Measurements from ENCODE around the gene PDCD2. TPM values are rescaled to one million over a fixed set of nuclear protein-coding genes. Genes with fewer than 3 reads are reported as not detected.

PDCD2 gene
- total and polyA plus RNA-seq, 8 donors = 28.2 to 45.0 (median 34.6) TPM

DNA sequence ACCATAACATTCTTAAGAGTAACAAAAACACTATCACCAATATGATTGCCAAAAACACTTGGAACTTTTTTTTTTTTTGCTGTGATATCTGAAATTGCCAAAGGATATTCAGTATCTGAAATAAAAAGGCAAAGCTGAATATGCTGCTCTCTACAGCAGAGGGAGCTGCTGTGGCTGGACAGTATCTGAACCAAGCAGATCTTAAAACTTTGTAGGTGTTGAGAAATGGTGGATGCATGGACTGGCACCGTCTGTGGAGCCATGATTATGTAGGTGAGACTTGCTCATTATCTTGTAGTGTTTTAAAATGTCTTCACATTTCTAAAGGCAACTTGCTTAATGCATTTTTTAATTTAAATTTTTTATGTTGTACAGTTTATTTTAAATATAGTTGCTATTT is 9.2 kb downstream of the PDCD2 start:
- no peak for TF ChIP-seq CTCF (IDR thresholded peaks at IDR 0.05)
- no peaks in the 10 kb centered on the region for H3K9me3 ChIP-seq
- FAIRE-seq (no peak), DNase-seq (no peak), ATAC-seq (no peak)
- 89 to 94% methylated on average over 1 of the region's 1 CpG for WGBS, 2 donors
- no peaks in the 10 kb centered on the region for H3K27me3 ChIP-seq
- no peaks in the 10 kb centered on the region for H3K4me1 ChIP-seq
- H3K4me3 ChIP-seq = no peak overlapping the region
- H3K36me3 ChIP-seq = peaks cover 0 to 33% (median 10%) of the 10 kb centered on the region in 3 donors
- H3K27ac ChIP-seq = no peak overlapping the region
- intact Hi-C loops (cut with DNase I) = no loop called here

DNA sequence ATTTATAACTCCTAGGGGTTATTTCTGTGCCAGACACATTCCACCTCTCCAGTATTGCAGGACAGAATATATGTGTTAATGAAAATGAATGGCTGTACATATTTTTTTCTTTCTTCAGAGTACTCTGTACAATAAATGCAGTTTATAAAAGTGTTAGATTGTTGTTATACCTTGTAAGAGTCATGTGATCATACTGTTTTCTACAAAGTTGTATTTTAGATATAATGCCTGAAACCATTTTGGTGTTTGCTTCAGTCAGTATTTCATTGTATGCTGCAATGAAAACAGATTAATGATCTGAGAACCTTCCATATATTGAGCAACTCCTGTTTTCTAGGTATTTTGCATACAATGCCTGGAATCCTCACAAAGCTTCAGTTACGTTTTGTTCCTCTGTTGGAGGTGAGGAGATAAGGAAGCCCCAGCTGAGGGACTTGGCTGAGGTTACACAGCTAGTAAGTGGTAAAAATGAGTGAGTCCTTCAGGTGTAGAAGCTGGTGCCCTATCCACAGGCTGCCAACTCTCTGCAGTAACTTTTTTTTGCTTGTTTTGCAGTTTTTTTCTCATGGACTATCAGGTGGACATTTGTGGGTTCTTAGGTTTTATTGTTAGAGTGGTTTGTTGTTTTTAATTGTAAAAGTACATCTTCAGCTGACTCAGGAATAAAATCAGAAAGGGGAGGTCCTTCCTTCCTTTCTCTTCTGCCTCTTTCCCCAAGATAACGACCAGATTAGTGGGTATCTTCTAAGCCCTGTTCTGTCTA is 11.6 kb downstream of the PDCD2 start:
- FAIRE-seq (no peak), DNase-seq (no peak), ATAC-seq (no peak)
- Histone ChIP-seq H3K36me3 (peaks cover 0 to 30% (median 15%) of the 10 kb centered on the region in 3 donors), H3K27ac (no peak overlapping the region), H3K27me3 (no peaks in the 10 kb centered on the region), H3K9me3 (no peaks in the 10 kb centered on the region), H3K4me3 (no peak overlapping the region), H3K4me1 (no peaks in the 10 kb centered on the region)
- 45 to 62% methylated on average over 2 of the region's 2 CpGs for WGBS, 2 donors
- TF ChIP-seq CTCF (IDR thresholded peaks at IDR 0.05) = no peak
- intact Hi-C loops (cut with DNase I) = no loop called here

GRCh38 chr6:170564936-170565530 is 19.4 kb downstream of the PDCD2 start:
- intact Hi-C loops (cut with DNase I) = no loop called here
- no peaks in the 10 kb centered on the region for H3K4me1 ChIP-seq
- H3K9me3 ChIP-seq = no peaks in the 10 kb centered on the region
- WGBS, 2 donors = 97 to 98% methylated on average over 7 to 8 of the region's 8 CpGs
- H3K36me3 ChIP-seq = peaks cover 0 to 35% (median 6%) of the 10 kb centered on the region in 3 donors
- no peak overlapping the region for H3K4me3 ChIP-seq
- DNase-seq (no peak), ATAC-seq (no peak), FAIRE-seq (no peak)
- TF ChIP-seq CTCF (IDR thresholded peaks at IDR 0.05) = no peak
- no peaks in the 10 kb centered on the region for H3K27me3 ChIP-seq
- H3K27ac ChIP-seq = no peak overlapping the region

GRCh38 chr6:170561555-170561954 is 22.9 kb downstream of the PDCD2 start:
- no peaks in the 10 kb centered on the region for H3K9me3 ChIP-seq
- H3K27ac ChIP-seq = no peak overlapping the region
- no peaks in the 10 kb centered on the region for H3K27me3 ChIP-seq
- ATAC-seq = no peak
- no peak for FAIRE-seq
- intact Hi-C loops (cut with DNase I) = no loop called here
- no peak for DNase-seq
- WGBS, 2 donors = 74 to 75% methylated on average over 4 of the region's 4 CpGs
- no peak for TF ChIP-seq CTCF (IDR thresholded peaks at IDR 0.05)
- H3K4me1 ChIP-seq = no peaks in the 10 kb centered on the region
- peaks cover 0 to 23% (median 4%) of the 10 kb centered on the region in 3 donors for H3K36me3 ChIP-seq
- H3K4me3 ChIP-seq = no peak overlapping the region

- Histone ChIP-seq H3K4me3 (peak overlapping the region; percentile 77 to 96 (median 92)), H3K9me3 (no peaks in the 10 kb centered on the region), H3K27me3 (no peaks in the 10 kb centered on the region), H3K36me3 (no peaks in the 10 kb centered on the region), H3K4me1 (peaks cover 16 to 29% (median 27%) of the 10 kb centered on the region in 3 donors), H3K27ac (no peak overlapping the region)
- intact Hi-C loops (cut with DNase I) = no loop called here
- no peak for TF ChIP-seq CTCF (IDR thresholded peaks at IDR 0.05)
- FAIRE-seq = no peak
- DNase-seq = no peak
- no peak for ATAC-seq
- WGBS, 2 donors = 36 to 48% methylated on average over 3 of the region's 3 CpGs
Observed at GRCh38 chr6:170555305-170555704, 29.1 kb downstream of the PDCD2 start.
